Right kidney (tissue), 9 donors: ENCODE results near the gene TGFBR2.
A peak's percentile ranks its signal among the peaks of the same experiment; 100 is the strongest.

Experiments
- DNase-seq: peaks from one replicate; pipeline ENCODE4 v3.0.0-alpha.2; 2016
- long read RNA-seq, 8 donors: transcript quantifications; one replicate each; lab custom pipeline, GENCODE V29; 2026

Gene TGFBR2
- long read RNA-seq, donor 1, full-length matches to known transcripts = 12 of 12 reads
- long read RNA-seq, donor 1, partial matches to known transcripts = 0 of 12 reads
- long read RNA-seq, donor 1, other reads (novel, unspliced or antisense) = 0 of 12 reads
- long read RNA-seq, donor 2, full-length matches to known transcripts = 9 of 9 reads
- long read RNA-seq, donor 2, partial matches to known transcripts = 0 of 9 reads
- long read RNA-seq, donor 2, other reads (novel, unspliced or antisense) = 0 of 9 reads
- long read RNA-seq, donor 3, full-length matches to known transcripts = 14 of 14 reads
- long read RNA-seq, donor 3, partial matches to known transcripts = 0 of 14 reads
- long read RNA-seq, donor 3, other reads (novel, unspliced or antisense) = 0 of 14 reads
- long read RNA-seq, donor 4, full-length matches to known transcripts = 13 of 26 reads
- long read RNA-seq, donor 4, partial matches to known transcripts = 13 of 26 reads
- long read RNA-seq, donor 4, other reads (novel, unspliced or antisense) = 0 of 26 reads
- long read RNA-seq, donor 5, full-length matches to known transcripts = 15 of 43 reads
- long read RNA-seq, donor 5, partial matches to known transcripts = 28 of 43 reads
- long read RNA-seq, donor 5, other reads (novel, unspliced or antisense) = 0 of 43 reads
- long read RNA-seq, donor 6, full-length matches to known transcripts = 28 of 96 reads
- long read RNA-seq, donor 6, partial matches to known transcripts = 68 of 96 reads
- long read RNA-seq, donor 6, other reads (novel, unspliced or antisense) = 0 of 96 reads
- long read RNA-seq, donor 7, full-length matches to known transcripts = 34 of 71 reads
- long read RNA-seq, donor 7, partial matches to known transcripts = 37 of 71 reads
- long read RNA-seq, donor 7, other reads (novel, unspliced or antisense) = 0 of 71 reads
- long read RNA-seq, donor 8, full-length matches to known transcripts = 25 of 46 reads
- long read RNA-seq, donor 8, partial matches to known transcripts = 21 of 46 reads
- long read RNA-seq, donor 8, other reads (novel, unspliced or antisense) = 0 of 46 reads

DNA sequence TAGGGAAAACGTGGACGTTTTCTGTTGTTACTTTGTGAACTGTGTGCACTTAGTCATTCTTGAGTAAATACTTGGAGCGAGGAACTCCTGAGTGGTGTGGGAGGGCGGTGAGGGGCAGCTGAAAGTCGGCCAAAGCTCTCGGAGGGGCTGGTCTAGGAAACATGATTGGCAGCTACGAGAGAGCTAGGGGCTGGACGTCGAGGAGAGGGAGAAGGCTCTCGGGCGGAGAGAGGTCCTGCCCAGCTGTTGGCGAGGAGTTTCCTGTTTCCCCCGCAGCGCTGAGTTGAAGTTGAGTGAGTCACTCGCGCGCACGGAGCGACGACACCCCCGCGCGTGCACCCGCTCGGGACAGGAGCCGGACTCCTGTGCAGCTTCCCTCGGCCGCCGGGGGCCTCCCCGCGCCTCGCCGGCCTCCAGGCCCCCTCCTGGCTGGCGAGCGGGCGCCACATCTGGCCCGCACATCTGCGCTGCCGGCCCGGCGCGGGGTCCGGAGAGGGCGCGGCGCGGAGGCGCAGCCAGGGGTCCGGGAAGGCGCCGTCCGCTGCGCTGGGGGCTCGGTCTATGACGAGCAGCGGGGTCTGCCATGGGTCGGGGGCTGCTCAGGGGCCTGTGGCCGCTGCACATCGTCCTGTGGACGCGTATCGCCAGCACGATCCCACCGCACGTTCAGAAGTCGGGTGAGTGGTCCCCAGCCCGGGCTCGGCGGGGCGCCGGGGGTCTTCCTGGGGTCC is at the start of gene TGFBR2:
Gene TGFBR2 (plus strand): TSS at position 301 of the 731 bp plus-strand sequence. CDS start 283 bp downstream, at position 584.
- peak; percentile 92 for DNase-seq

DNA sequence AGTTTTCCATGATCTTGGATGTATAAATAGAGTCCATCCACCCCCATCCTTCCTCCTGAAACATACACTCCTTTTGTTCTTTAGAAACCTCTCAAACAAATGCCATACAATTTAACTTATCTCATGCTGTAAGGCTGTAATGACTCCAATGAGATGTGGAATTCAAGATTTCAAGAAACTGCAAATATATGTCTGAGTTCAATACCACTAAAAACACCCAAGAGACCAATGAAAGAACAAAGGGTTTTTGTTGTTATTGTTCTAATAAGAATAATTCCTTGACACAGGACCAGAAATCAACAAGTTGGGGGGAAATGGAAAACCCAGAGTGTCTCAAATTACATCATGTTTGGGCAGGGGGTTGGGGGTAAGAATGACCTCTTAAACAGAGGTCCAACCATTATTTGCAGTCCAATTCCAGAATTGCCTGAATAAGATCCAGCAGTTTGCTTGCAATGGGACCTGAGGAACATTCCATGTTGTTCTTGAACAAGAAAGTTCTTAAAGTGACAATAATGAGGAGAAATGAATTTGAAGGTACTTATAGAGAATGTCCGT is 48.6 kb upstream of the TGFBR2 start:
- no peak for DNase-seq

DNA sequence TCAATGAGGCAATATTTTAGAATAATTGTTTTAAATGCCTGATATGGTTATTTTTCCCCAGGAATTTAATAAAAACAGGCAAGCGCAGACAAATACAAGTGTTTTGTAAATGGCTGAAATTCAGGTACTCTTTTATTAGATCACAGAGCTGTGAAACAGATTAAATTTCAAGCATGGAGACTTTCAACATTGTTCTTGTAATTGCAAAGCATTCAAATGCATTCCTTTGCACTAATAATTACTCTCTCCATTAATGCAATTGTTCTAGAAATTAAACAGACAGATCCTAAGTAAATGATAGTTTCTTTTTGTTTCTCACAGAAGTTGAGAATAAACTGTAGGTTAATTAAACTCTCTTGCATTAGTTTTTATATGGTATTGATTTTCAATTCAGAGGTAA is 42.4 kb upstream of the TGFBR2 start:
- no peak for DNase-seq

DNA sequence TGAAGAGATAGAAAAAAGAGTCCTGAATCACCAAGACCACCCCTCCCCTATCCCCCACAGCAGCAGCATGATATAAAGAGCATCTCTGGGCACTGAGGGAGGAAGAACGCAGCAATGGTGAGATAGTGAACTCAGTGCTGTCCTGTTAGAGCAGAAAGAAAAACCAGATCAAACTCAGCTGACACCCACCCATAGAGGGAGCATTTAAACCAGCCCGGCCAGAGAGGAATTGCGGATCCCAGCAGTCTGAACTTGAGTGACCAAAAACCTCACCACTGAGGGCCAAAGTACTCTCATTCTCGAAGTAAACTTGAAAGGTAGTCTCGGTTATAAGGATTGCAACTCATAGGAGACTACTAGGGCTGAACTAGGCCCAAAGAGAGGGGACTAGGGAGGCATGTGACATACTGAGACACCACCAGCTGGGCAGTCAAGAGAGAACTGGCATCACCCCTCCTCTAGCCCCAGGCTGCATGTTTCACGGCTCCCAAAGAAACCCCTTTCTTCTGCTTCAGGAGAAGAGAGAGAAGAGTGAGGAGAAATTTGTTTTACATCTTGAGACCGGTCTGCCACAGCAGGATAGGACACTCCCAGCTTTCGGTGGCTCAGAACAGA is 39.2 kb upstream of the TGFBR2 start:
- DNase-seq = no peak

DNA sequence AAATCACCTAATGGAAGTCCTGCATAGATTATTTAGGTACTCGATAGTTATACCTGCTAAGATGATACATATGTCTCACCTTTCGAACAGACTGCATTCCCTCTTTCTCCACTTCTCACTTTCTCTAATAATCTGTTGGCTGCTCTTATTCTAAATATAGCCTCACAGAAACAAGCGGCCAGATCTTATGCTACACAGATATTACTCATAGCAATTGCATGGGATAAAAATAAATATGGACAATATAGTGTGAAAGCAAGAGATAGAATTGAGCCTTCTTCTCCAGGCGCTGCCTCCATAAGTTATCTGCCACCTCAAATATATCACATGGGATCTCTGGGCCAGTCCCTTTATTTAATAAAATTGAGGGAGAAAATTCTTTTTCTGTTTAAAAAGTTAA is 29.5 kb upstream of the TGFBR2 start:
- no peak for DNase-seq

DNA sequence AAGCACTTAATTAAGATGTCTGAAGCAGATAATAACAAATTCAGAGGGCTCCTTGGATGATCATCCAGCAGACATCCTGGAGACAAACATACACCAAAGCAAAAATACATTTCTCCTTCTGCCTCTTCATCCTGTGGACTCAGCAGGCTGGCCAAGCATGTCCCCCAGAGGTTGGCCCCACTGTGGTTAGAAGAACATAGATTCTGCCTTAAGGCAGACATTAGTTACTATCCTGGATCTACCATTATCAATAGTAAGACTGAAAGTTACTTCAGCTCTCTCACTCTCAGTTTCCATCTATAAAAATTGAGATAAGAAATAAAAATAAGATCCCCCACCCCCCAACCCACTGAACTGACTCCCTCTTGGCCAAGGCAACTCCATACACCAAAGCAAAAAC is 28.6 kb upstream of the TGFBR2 start:
- DNase-seq = no peak

DNA sequence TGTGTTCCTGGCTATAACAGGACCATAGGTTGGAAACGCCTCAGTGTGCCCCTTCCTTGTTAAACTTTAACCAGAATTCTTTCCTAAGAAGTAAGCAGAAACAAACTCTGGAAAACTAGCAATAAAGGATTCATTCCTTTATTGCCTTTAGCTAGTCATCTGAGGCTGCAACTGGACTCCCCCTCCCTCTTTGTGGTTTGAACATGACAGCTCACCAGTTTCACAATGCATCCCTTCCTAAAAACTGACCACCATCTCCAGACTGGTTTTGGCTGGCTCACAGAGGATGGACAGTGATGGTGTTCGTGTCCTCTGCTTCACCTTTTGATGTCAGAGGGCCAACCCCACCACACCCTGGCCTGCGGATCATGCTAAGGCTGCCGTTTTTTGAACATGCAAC is 27.9 kb upstream of the TGFBR2 start:
- DNase-seq = peak; percentile 41

DNA sequence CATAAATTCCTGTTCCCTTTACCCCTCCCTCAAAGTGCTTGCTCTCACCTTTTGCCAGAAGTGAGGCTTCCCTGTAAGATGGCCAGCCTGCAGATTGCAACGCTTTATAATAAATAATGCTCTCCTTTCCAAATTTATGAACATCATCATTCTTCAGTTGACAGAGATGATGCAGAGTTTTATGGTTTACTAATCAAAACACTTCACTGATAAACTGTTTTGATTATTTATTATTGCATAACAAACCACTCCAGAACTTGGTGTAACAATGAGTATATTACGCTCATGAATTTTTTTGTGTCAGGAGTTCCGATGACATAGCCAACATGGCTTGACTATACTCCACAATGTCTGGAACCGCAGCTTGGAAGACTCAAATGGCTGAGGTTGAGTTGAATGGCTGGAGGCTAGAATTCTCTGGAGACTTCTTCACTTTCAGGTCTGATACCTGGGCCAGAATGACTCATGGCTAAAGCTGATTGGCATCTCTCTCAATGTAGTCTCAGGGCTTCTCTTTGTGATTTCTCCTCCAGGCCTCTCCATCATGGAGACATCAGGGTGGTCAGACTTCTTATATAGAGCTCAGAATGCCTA is 27.3 kb upstream of the TGFBR2 start:
- DNase-seq = no peak

DNA sequence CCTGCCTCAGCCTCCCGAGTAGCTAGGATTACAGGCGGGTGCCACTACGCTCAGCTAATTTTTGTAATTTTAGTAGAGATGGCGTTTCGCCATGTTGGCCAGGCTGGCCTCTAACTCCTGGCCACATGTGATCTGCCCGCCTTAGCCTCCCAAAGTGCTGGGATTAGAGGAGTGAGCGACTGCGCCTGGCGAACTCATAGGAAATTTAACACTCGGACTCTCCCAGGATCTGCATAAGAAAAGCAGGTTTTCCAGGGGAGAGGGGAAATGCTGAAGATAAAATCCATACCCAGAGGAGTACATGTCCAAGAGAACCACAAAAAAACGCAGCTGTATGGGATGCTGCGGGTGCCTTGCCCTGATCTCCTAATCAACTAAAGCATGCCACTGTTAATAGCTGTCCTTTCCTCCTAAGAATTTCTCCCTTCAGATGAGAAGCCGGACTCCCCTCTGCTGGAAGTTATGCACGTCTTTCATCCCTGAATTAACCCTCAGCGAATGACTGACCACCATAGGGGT is 25.3 kb upstream of the TGFBR2 start:
- DNase-seq = no peak

DNA sequence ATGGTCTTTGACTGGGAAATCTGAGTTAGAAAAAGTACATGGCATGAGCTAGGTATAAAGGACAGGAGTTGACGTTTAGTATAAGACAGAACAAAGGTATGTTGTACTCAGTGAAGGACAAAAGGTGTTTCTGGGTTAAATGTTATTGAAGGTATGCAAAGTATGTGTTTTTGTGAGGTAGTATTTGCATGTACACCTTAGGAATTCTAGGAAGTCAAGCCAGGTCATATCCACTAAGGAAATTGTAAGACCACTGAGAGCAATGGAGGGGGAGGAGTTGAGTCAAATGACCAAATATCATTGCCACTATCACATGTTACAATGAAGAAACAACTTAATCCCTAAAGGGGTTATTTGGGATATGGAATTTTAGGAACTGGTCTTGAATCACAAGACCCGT is 24.4 kb upstream of the TGFBR2 start:
- no peak for DNase-seq

DNA sequence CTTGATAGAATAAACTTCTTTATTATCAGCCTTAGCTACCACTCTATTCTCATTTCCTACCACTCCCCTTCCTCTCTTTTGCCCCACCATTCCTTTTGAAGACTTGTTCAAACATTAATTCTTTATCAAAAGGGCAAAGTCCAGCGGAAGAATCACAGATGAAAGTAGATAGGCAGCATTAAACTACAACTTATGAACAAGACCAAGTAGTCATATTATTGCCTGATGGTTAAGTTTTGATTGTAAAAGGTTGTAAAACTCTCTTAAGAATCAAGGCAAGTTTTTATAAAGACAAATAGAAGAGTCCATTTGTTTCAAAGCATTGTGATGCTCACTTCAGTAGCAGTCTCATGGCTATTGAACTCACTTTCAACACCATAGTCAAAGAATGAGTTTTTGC is 22.4 kb upstream of the TGFBR2 start:
- no peak for DNase-seq

DNA sequence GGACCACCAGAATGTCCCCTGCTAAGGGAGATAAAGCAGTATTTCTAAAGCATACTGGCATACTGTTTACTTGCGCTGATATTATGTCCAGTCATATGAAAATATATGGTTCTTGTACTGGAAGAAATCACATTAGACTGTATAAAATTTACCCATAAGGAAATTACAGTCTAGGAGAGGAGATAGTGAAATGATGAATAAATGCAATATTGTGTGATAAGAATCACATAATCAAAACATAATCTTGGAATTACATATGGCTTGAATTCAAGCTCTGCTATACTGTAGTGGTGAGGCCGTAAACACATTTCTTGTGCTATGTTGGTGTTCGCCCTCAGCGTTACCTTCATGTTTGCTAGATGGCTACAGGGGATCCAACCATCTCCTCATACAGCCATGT is 20.7 kb upstream of the TGFBR2 start:
- no peak for DNase-seq

DNA sequence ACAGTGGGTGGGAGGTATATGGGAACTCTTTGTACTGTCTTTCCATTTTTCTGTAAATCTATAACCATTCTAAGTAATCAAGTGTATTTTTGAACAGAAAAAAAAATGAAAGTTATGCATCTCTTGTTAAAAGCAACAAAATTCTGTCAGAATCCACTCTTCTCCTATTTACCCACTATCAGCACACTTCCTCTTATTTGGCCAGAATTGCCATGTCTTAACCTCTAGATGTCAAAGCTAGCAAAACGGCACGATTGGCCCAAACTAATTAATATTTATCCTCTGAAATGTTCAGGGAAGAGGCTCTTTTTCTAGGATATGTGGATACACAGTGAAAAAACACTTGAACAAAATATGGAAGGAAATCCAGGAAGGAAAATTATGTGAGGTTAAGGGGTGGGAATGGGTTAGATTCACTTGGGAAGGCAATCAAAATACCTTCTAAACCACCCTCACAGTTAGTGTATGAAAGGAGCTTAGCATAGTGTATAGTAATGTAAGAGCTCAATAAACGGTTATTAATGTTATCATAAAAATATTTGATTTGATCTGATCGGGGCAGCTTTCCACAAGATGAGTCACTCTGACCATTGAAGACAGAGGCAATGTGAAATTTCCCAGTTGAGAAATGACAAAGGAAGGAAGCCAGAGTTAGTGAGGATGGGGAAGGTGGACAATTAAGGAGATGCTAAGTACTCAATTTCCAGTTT is 20.1 kb upstream of the TGFBR2 start:
- no peak for DNase-seq

DNA sequence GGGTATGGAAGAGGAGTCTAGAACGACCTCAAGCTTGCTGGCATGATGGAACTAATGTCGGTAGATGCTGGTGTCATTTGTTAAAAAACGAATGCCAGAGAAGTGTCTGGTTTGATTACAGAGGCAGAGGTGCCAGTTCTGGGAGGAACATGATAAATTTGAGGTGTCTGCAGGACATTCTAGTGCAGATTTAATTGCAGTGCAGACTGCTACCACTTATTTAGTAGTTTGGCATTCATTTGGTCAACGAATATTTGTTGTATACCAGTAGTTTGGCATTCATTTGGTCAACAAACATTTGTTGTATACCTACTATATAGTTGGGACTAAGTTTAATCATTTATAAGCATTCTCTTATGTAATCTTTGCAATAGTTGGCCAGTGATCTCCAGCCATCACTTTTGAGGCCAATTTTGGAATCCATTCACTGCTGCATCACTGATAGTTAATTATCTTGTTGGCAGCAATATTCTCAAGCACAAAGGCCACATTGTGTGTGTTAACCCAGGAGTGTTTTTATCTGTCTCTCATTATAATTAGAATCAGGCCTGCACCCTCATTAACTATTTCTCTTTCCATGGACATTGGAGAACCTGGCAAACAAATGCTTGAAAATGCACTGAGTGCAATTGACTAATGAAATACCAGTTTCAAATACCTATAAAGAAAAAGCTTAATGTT is 19.5 kb upstream of the TGFBR2 start:
- DNase-seq = no peak

DNA sequence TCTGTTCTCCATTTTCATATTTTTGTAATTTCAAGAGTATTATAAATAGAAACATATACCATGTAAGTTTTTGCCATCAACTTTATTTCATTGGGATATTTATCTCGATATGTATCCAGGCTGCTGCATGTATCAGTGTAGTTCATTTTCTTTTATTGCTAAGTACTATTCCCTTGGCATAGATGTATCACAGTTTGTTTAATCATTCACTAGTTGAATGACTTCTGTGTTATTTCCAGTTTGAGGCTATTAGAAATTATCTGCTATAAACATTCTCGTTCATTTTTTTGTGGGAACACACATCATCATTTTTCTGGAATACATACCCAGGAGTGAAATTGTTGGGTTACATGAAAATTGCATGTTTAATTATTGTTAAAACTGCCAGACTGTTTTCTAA is 18.5 kb upstream of the TGFBR2 start:
- no peak for DNase-seq

DNA sequence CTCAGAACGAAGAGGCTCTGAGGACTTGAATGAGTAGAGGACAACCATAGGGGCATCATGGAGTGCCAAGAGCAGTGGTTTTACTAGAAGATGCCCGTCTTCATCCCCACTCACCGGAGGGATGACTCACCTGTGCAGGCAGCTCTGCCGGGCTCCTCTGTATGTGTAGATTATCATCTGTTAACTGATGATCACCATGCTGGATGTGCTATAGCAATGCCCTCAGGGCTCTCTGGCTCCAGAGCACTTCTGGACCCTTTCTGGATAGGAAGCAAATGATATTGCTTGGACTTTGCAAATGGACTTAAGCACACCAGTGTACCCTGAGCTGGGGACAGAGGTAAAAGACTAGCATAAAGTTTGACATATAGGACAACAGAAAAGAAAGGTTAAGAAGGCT is 10.2 kb upstream of the TGFBR2 start:
- DNase-seq = no peak

DNA sequence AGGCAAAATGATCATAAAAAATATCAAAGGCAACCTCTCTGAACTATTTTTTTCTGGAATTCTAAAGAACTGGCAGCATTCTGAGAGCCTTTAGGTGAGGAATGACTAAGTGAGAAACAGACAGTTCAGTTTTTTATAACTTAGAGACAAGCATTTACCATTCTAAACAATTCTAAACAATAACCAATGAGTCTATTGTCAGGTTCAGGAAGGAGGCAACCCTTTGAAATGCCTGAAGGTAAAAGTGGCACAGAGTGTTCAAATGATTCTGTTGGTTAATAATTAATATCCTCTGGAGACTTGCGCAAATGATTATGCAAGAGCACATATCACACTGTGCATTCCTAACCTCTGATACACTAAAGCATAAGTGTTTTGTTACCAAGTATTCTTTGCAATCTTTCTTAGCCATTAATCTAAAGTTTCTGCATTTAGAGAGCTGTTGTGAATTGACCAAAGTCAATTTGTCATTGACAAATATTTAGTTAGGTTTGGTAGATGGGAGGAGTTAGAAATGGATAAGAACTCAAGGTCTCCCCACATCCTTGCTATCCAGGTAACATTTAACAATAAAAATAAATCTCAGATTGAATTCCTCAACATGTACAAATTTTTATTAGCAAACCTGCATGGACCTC is 9.2 kb upstream of the TGFBR2 start:
- peak; percentile 20 for DNase-seq

DNA sequence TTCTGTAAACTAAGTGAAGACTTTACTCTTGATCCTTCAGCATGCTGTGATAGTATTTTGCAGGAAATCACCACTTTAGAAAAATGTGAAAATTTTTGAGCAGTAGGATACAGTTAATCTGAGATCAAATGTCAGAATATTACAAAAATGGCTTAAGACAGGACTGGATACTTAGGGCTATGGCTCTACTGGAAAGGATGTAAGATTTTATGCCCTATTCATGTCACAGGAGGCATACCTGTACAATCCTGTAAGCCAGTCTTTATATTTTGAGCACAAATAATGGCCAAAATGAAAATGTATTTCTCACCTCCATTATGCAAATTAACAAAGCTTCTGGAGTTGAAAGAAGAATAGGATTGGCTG is 8.6 kb upstream of the TGFBR2 start:
- DNase-seq = no peak
